GM12892 (cell line): ENCODE results near the gene ATP7A. TPM values are rescaled to one million over a fixed set of nuclear protein-coding genes. Genes with fewer than 3 reads are reported as not detected.
A peak's percentile ranks its signal among the peaks of the same experiment; 100 is the strongest.
"Not testable (repeated sequence)": the region's sequence is repeated elsewhere in the genome, so short reads cannot be mapped to it uniquely, and the experiment has no call there.

ENCODE experiments used
- DNase-seq: peaks from one replicate; pipeline ENCODE4 v3.0.0; 2011; ENCODE audit not compliant: insufficient read length
- FAIRE-seq: peaks from 2 replicates; lab custom pipeline; 2011; peaks lifted over from hg19 to GRCh38; lab: Jason Lieb, UNC
- POLR2A ChIP-seq: IDR thresholded peaks from 2 replicates; pipeline ENCODE4 v1.6.1; 2011; ENCODE audit warnings: low read depth, low read length, control low read depth
- POLR2AphosphoS5 ChIP-seq: IDR thresholded peaks from 2 replicates; pipeline ENCODE4 v1.6.1; 2011; ENCODE audit warnings: low read depth, low read length, control low read depth
- TAF1 ChIP-seq: IDR thresholded peaks from 2 replicates; pipeline ENCODE4 v1.6.1; 2011; ENCODE audit warnings: low read depth, mild to moderate bottlenecking, control low read depth, low read length, borderline replicate concordance
- polyA plus RNA-seq: library from polyadenylated mRNA; unstranded; fragments of >200 nt; gene quantifications from one replicate; pipeline ENCODE4 v1.2.1, GENCODE V29; 2012; ENCODE audit warnings: missing spikeins, inconsistent platforms; ENCODE audit not compliant: missing spikeins

Gene ATP7A
- 6.8 TPM for polyA plus RNA-seq

DNA sequence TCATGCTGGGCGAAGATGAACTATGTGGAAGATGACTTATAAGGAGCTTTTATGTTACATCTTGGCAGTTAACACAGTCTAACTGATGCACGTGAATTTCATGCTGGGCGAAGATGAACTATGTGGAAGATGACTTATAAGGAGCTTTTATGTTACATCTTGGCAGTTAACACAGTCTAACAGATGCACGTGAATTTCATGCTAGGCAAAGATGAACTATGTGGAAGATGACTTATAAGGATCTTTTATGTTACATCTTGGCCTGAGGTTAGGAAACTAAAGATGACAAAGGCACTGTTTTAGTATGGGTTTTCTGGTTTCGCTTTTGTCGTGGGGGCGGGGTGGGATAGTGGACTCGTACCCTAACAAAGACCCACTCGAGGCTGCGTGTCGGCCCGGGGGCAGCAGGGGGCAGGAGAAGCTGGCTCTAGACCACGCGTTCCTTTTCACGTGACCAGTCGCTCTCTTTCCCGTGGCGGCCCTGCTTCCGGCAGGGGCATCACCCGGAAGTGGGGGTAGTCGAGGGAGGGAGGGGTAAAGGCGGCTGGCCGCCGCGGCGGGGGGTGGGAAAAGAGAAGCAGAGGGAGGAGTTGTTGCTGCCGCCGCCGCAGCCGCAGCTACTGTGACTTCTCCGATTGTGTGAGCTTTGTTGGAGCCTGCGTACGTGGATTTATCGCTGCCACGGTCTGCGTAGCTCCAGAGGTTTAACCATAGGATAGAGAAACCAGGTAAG, at the start of gene ATP7A:
ATP7A (plus strand) TSS at position 586 of the 733 bp plus-strand sequence. CDS start 60,949 bp downstream, outside the sequence.
- DNase-seq (peak; percentile 73), FAIRE-seq (peak; percentile 98)
- TF ChIP-seq POLR2AphosphoS5 (peak; percentile 43; the same call in 1 of the 2 replicates), POLR2A (0 out of 2 replicates have a peak, but pooled peaks have one; percentile 26), TAF1 (no peak; the same call in 1 of the 2 replicates)

DNA sequence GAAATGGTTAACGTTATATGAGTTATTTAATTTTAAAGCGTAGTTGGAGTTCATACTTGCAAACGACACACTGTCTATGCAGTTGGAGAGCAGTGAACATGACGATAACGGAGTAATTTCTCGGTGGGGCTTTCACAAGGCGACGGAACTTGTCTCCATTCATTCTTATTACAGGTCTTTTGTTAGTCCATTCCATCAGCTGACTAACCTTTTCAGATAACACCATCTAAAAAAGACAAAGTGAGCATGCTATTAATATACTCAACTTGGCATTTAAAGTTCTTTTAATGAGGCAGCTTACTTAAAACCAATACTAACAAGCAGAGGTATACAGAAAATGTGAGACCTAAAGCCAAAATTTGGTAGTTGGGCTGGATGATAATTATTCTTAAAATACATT, 35.1 kb upstream of the ATP7A start:
- no peak for DNase-seq
- TF ChIP-seq POLR2AphosphoS5 (no peak), TAF1 (no peak), POLR2A (no peak)

GRCh38 chrX:77881418-77881817, 29.1 kb upstream of the ATP7A start:
- FAIRE-seq, DNase-seq: not testable (repeated sequence)

More for the DNA sequence above, 35.1 kb upstream of the ATP7A start:
- FAIRE-seq = no peak

- FAIRE-seq (no peak), DNase-seq (no peak)
- no peak for TF ChIP-seq TAF1
- TF ChIP-seq POLR2A = no peak
- no peak for TF ChIP-seq POLR2AphosphoS5
These were observed 17.6 kb upstream of the ATP7A start for GRCh38 chrX:77892887-77893286.

DNA sequence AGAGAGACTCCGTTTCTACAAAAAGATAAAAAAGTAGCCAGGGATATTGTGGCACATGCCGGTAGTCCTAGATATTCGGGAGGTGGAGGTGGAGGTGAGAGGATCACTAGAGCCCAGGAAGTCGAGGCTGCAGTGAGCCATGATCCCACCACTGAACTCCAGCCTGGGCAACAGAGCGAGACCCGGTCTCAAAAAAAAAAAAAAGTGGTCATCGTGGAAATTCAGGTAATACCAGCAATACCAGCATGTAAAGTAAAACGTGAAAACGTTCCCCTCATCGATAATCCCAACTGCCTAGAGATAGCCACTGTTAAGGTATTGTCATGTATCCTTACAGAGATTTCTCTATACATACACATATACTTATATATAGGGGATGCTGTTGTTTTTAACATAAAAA, 16.8 kb upstream of the ATP7A start:
- no peak for DNase-seq
- TF ChIP-seq POLR2A (no peak), TAF1 (no peak), POLR2AphosphoS5 (no peak)
- no peak for FAIRE-seq

DNA sequence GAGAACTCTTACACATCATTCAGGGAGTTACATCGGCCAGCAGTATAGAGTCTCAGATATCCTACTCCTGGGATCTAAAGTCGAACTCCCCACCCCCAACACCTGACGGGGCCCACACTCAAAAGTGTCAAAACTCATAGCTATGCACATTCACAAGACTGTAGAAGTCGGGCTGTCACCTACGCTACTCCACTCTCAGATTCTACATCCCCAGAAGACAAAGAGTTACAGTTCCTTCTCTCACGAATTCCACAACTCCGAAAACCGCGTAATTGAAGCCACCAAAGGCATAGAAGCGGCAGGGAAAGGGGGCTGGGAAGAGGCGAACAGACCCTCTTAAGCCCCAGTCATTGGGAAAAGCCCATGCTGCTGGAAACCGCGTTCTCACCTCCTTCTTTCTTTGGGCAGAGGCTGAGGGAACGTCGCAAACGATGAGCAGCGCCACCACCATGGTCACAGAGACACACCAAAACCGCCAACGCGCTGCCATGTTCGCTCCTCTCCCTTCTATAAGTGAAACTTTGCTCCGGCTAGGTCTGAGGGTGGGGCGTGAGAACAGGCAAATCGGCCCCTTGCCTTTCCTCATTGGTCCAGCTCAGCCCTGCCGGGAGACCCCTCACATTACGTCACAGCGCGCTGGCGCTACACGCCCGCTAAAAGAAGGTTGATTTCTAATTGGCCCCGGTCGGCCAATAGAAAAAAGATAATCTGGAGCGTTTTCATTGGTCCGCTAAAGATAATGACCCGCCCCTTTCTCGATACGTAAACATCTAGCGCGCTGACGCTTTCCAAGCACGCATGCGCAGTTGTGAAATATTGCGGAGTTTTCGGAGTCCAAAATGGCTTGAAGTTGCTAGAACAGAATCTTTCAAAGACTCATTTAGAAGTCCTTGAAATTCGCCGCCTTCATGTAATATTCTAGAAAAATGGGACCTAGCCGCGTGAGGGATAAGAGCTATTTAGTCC, 15.3 kb upstream of the ATP7A start, which contains the start of gene MAGT1:
MAGT1 (minus strand) TSS at position 515 of the 966 bp plus-strand sequence; CDS start at position 490, 25 bp downstream.
- DNase-seq (peak; percentile 45), FAIRE-seq (peak; percentile 87)
- TF ChIP-seq POLR2AphosphoS5 (peak; percentile 94), TAF1 (peak; percentile 96), POLR2A (peak; percentile 92)

DNA sequence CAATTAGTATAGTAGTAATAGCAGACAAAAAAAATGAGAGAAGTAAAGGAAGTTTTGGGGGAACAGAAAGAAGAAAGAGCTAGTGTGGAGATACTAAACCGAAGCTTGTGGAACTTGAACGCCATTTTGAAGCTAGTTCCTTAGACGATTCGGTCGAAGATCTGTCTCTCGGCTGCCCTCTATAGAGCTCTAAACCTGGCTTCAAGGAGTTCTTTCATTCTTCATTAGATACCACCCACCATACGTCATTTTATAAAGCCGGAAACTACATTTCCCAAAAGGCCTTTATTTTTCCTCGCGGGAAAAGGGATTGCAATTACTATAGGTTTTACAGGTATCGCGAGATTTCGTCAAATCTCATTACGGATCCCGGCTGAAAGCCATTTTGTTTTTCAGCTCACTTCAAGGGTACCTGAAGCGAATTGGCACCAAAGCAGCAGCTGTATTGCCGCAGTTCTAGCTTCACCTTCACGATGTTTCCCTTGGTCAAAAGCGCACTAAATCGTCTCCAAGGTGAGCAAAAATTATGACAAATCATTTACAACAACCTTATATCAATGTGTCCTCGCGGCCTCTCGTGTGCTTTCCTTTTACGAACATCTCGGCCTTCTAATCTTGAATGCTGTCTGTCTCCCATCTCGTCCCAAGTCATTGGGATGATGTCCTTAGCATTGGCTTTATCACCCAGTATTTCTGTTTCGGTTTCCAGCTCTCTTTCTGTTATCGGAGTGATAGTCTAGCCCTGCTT, 11.2 kb upstream of the ATP7A start, which contains the start of gene COX7B:
COX7B (plus strand) TSS at position 388 of the 748 bp plus-strand sequence; CDS start at position 474, 86 bp downstream.
- peak; percentile 19 for DNase-seq
- peak; percentile 80 for FAIRE-seq
- peak; percentile 78 for TF ChIP-seq POLR2AphosphoS5
- TF ChIP-seq TAF1 = peak; percentile 84; the same call in 1 of the 2 replicates
- peak; percentile 69 for TF ChIP-seq POLR2A

- TF ChIP-seq POLR2A (no peak), POLR2AphosphoS5 (no peak), TAF1 (no peak)
- DNase-seq (no peak), FAIRE-seq (no peak)
These were observed 9.8 kb upstream of the ATP7A start for GRCh38 chrX:77900688-77901087.

GRCh38 chrX:77901506-77901905, 9.0 kb upstream of the ATP7A start:
- FAIRE-seq (no peak), DNase-seq (no peak)
- TF ChIP-seq POLR2AphosphoS5 = no peak
- TF ChIP-seq TAF1 = no peak
- no peak for TF ChIP-seq POLR2A

- FAIRE-seq (peak; percentile 40), DNase-seq (no peak)
- no peak for TF ChIP-seq POLR2AphosphoS5
- TF ChIP-seq POLR2A = no peak
- TF ChIP-seq TAF1 = no peak
These were observed 6.9 kb downstream of the ATP7A start for GRCh38 chrX:77917294-77917933.
